K562 (cell line): ENCODE data around the gene TMEM163. TPM values are rescaled to one million over a fixed set of nuclear protein-coding genes. Genes with fewer than 3 reads are reported as not detected.

Experiments used
- ATAC-seq: fragments of 200-7000 bp; cut with Tn5 transposase; 3 replicates; pipeline ENCODE4 v1.9.1; 2020; ENCODE audit warnings: moderate library complexity
- BruUV-seq: library from RNA; stranded (reverse); fragments of 400-500 nt; replicated peaks from 2 replicates; lab custom pipeline; 2021; lab: Mats Ljungman, UMichigan
- CTCF ChIA-PET: fragments of 300-600 bp; formaldehyde crosslinking; extraction: SDS; loops from one replicate; lab custom pipeline; 2021; ENCODE audit warnings: low intra/inter-chr PET ratio; lab: Yijun Ruan, JAX
- POLR2A ChIA-PET: fragments of 300-600, 350-650 bp; sonication (Branson Sonifier 250); formaldehyde crosslinking; extraction: SDS; loops from one replicate; lab custom pipeline; 2021; ENCODE audit warnings: antibody characterized with exemption, inconsistent platforms; lab: Yijun Ruan, JAX
- DNase-seq, 4 experiments: peaks; one replicate each; pipeline versions ENCODE4 v3.0.0 to v3.0.0-alpha.2; 2011 to 2018; ENCODE audit warnings: low spot score in 3 of 4, mixed read lengths in 3 of 4; ENCODE audit errors: extremely low read depth in 1 of 4
- FAIRE-seq: peaks from 2 replicates; lab custom pipeline; 2011; peaks lifted over from hg19 to GRCh38; lab: Jason Lieb, UNC
- H2AFZ ChIP-seq: 2 replicates; pipeline ENCODE4 v1.6.0; 2011; ENCODE audit warnings: low read depth, low read length, control low read depth, inconsistent platforms
- H3K27ac ChIP-seq: fragments of 200-600 bp; 3 replicates; pipeline ENCODE4 v1.8.0; 2011; ENCODE audit warnings: low read depth, mild to moderate bottlenecking, control low read depth, inconsistent platforms, low read length, moderate library complexity, mixed read lengths; ENCODE audit errors: extremely low read depth
- H3K27me3 ChIP-seq, 2 experiments: fragments of 300-600 bp in 1 of 2; 2 replicates in 1 of 2; 3 replicates in 1 of 2; pipeline versions ENCODE4 v1.6.0 to v1.8.0; 2011; ENCODE audit warnings: inconsistent platforms in 2 of 2, low read length in 2 of 2, mild to moderate bottlenecking in 1 of 2, mixed read lengths in 1 of 2, moderate library complexity in 1 of 2; ENCODE audit not compliant: control insufficient read depth in 2 of 2, insufficient read depth in 2 of 2
- H3K36me3 ChIP-seq: fragments of 300-600 bp; 3 replicates; pipeline ENCODE4 v1.8.0; 2011; ENCODE audit warnings: mild to moderate bottlenecking, low read length, inconsistent platforms; ENCODE audit not compliant: control insufficient read depth, insufficient read depth
- H3K4me1 ChIP-seq, 2 experiments: fragments of 200-600 bp in 1 of 2; replicated peaks in 1 of 2; 2 replicates in 1 of 2; 3 replicates in 1 of 2; pipeline versions ENCODE4 v1.5.1 to v1.8.0; 2011; ENCODE audit warnings: inconsistent platforms in 2 of 2, low read length in 2 of 2, mild to moderate bottlenecking in 1 of 2, mixed read lengths in 1 of 2, moderate library complexity in 1 of 2; ENCODE audit not compliant: control insufficient read depth in 2 of 2, insufficient read depth in 2 of 2
- H3K4me2 ChIP-seq: 2 replicates; pipeline ENCODE4 v1.6.1; 2011; ENCODE audit warnings: low read length, control low read depth, inconsistent platforms, mixed read lengths; ENCODE audit not compliant: insufficient read depth
- H3K4me3 ChIP-seq: fragments of 200-600 bp; sonication (generic), shearing (Covaris generic); 2 replicates; pipeline ENCODE4 v1.5.1; 2016; ENCODE audit warnings: control low read depth, inconsistent platforms
- H3K79me2 ChIP-seq: fragments of 200-600 bp; 3 replicates; pipeline ENCODE4 v1.8.0; 2011; ENCODE audit warnings: low read length, inconsistent platforms; ENCODE audit not compliant: control insufficient read depth, insufficient read depth
- H3K9ac ChIP-seq, 2 experiments: 2 replicates each; pipeline versions ENCODE4 v1.6.0 to v1.6.1; 2011; ENCODE audit warnings: low read depth in 2 of 2, low read length in 2 of 2, control low read depth in 1 of 2, inconsistent platforms in 1 of 2, mild to moderate bottlenecking in 1 of 2, mixed read lengths in 1 of 2; ENCODE audit not compliant: insufficient read depth in 1 of 2
- H3K9me1 ChIP-seq: one replicate; pipeline ENCODE4 v1.6.0; 2011; ENCODE audit warnings: inconsistent platforms, mild to moderate bottlenecking, low read length, moderate library complexity; ENCODE audit not compliant: control insufficient read depth, insufficient read depth
- H3K9me3 ChIP-seq: replicated peaks from 2 replicates; pipeline ENCODE4 v1.5.1; 2011; ENCODE audit warnings: low read depth, low read length, inconsistent platforms; ENCODE audit not compliant: control insufficient read depth, insufficient read depth
- H4K20me1 ChIP-seq: replicated peaks from 2 replicates; pipeline ENCODE4 v1.6.1; 2011; ENCODE audit warnings: low read length, inconsistent platforms, mixed read lengths; ENCODE audit not compliant: control insufficient read depth, insufficient read depth
- GABPA ChIP-seq: fragments of 200-800 bp; sonication (Bioruptor generic); conservative IDR thresholded peaks from 2 replicates; pipeline ENCODE4 v1.6.1; 2016; ENCODE audit warnings: low read depth, missing genetic modification characterization, missing compliant biosample characterization
- GATA2 ChIP-seq: sonication (generic); formaldehyde crosslinking; IDR thresholded peaks from 2 replicates; pipeline ENCODE4 v1.4.0; 2020; ENCODE audit warnings: mild to moderate bottlenecking, missing genetic modification reagents
- GTF2A2 ChIP-seq: IDR thresholded peaks from 2 replicates; pipeline ENCODE4 v1.6.1; 2016; ENCODE audit warnings: mild to moderate bottlenecking, missing genetic modification characterization, missing compliant biosample characterization
- HDAC8 ChIP-seq: fragments of 450-650 bp; IDR thresholded peaks from 2 replicates; pipeline ENCODE4 v1.6.1; 2016; ENCODE audit warnings: mild to moderate bottlenecking, missing genetic modification characterization, moderate library complexity, missing compliant biosample characterization
- PHF20 ChIP-seq: fragments of 450-650 bp; IDR thresholded peaks from 2 replicates; pipeline ENCODE4 v1.6.1; 2018; ENCODE audit not compliant: partially characterized antibody
- SAFB2 ChIP-seq: fragments of 200-400 bp; formaldehyde crosslinking; IDR thresholded peaks from 2 replicates; pipeline ENCODE4 v1.6.1; 2018; ENCODE audit warnings: borderline replicate concordance, low read length, low read depth, moderate library complexity; ENCODE audit not compliant: severe bottlenecking
- ZC3H4 ChIP-seq: sonication (generic); formaldehyde crosslinking; IDR thresholded peaks from 2 replicates; pipeline ENCODE4 v1.9.0; 2021; ENCODE audit warnings: missing genetic modification reagents, borderline replicate concordance
- ZNF717 ChIP-seq: fragments of 250-450 bp; sonication (Bioruptor Pico); IDR thresholded peaks from 2 replicates; pipeline ENCODE4 v1.5.0; 2021
- WGBS: fragments of 100-300 bp; shearing (Covaris generic); methylation state at CpG from one replicate; pipeline ENCODE4 v1.1.6; 2016; ENCODE audit warnings: low coverage, mixed read lengths; ENCODE audit not compliant: insufficient coverage; ENCODE audit errors: missing lambda C conversion rate; 5-methylcytosine and 5-hydroxymethylcytosine counted together
- in situ Hi-C: fragments of 300-500 bp; cut with MboI; formaldehyde crosslinking; loops from 4 replicates; pipeline ENCODE4 v1.15.0; 2018; ENCODE audit warnings: inconsistent platforms, mixed read lengths
- intact Hi-C: fragments of 100-400 bp; cut with micrococcal nuclease; formaldehyde crosslinking; loops from 2 replicates; pipeline ENCODE4 v1.14.2; 2022
- polyA plus RNA-seq, 8 experiments: library from polyadenylated mRNA; depleted of rRNA in 4 of 8; stranded (reverse) in 5 of 8; unstranded in 3 of 8; fragments of >200 nt; fragmentation: Nextera tagmentation in 2 of 8; fragmentation: Illumina TruSeq in 1 of 8; extraction: Ambion mirVana in 2 of 8; extraction: Trizol in 1 of 8; gene quantifications; 2 replicates each; pipeline versions ENCODE4 v1.2.1 to v1.2.3, GENCODE V29; 2011 to 2014; ENCODE audit warnings: inconsistent platforms in 1 of 8, missing spikeins in 1 of 8
- total RNA-seq, 7 experiments: library from RNA; depleted of rRNA in 6 of 7; stranded (reverse); fragments of >200 nt in 6 of 7; fragmentation: Illumina TruSeq in 2 of 7; extraction: Trizol in 2 of 7; gene quantifications; 2 replicates each; pipeline versions ENCODE4 v1.2.1 to v1.2.3, GENCODE V29; 2011 to 2021; ENCODE audit warnings: low replicate concordance in 1 of 7

The TMEM163 gene
- total and polyA plus RNA-seq, 9 of the 15 experiments (the other 6 are each of a cell fraction or from before 2014, with no cell fraction given), result 0.04 to 0.68 (median 0.16) TPM; not detected in 3

GRCh38 chr2:134412639-134412999 is 306.2 kb downstream of the TMEM163 start:
- no peak for ATAC-seq
- intact Hi-C loops (loop anchor here (1.0 to 5.0 kb wide), 4 partner anchors 165 to 526 kb away; no protein-coding TSS in a partner anchor), in situ Hi-C loops (loop anchor here (25.0 kb wide), 2 partner anchors 300 to 525 kb away; no protein-coding TSS in a partner anchor)
- Histone ChIP-seq H3K4me1 (no peaks in the 10 kb centered on the region; a peak in 1 of 5 replicates), H3K4me3 (no peak overlapping the region), H3K9ac (no peak overlapping the region), H3K9me1 (no peaks in the 10 kb centered on the region), H2AFZ (no peak overlapping the region), H3K4me2 (no peak overlapping the region), H3K79me2 (no peaks in the 10 kb centered on the region), H3K27me3 (no peaks in the 10 kb centered on the region), H3K36me3 (no peaks in the 10 kb centered on the region), H3K9me3 (no peaks in the 10 kb centered on the region), H3K27ac (no peak overlapping the region), H4K20me1 (no peaks in the 10 kb centered on the region)
- BruUV-seq, result no TSS peak
- ChIA-PET CTCF (interaction anchor here (1.9 to 2.0 kb wide), 2 partner anchors 294 to 526 kb away, joined by 7 to 14 read pairs; no protein-coding TSS in a partner anchor), POLR2A (interaction anchor here (0.6 to 1.8 kb wide), 3 partner anchors 19 to 296 kb away, joined by 3 to 7 read pairs (median 3); no protein-coding TSS in a partner anchor)
- TF ChIP-seq SAFB2, result no peak
- no peak for TF ChIP-seq ZNF717 (CRISPR knock-in tag)
- no peak for TF ChIP-seq PHF20
- no peak for TF ChIP-seq GTF2A2
- TF ChIP-seq GATA2, result no peak
- no peak for TF ChIP-seq ZC3H4 (CRISPR knock-in tag)
- TF ChIP-seq GABPA (tag), result no peak
- TF ChIP-seq HDAC8 (tag), result no peak
- WGBS, result 65% methylated on average over 8 of the region's 8 CpGs
- DNase-seq, result no peak
- no peak for FAIRE-seq
